HG03469 (cell line): ENCODE results near the gene FRMD5.

Experiments
- ATAC-seq: cut with Tn5 transposase; IDR thresholded peaks from one replicate; pipeline ENCODE4 v1.9.1; 2021; ENCODE audit warnings: mild to moderate bottlenecking, moderate library complexity, moderate number of reproducible peaks; ENCODE audit not compliant: unreplicated experiment

FRMD5 gene

DNA sequence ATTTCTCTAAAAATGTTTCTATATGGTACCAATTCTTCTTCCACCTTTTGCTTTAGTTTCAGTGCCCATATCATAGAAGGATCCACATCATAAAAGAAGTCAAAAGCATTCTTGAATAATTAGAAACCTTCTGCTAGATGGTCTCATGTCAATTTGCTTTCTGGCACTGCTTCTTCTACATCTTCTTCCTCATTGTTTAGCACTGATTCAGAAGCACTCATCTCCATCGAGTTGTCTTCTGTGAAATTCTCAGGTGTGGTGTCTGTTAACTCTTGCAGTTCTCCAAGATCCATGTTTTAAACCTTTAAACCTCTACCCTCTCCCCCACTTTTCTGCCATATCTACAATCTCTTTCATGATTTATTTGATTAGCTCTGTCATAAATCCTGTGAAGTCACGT, 213.5 kb downstream of the FRMD5 start:
- ATAC-seq, result no peak

DNA sequence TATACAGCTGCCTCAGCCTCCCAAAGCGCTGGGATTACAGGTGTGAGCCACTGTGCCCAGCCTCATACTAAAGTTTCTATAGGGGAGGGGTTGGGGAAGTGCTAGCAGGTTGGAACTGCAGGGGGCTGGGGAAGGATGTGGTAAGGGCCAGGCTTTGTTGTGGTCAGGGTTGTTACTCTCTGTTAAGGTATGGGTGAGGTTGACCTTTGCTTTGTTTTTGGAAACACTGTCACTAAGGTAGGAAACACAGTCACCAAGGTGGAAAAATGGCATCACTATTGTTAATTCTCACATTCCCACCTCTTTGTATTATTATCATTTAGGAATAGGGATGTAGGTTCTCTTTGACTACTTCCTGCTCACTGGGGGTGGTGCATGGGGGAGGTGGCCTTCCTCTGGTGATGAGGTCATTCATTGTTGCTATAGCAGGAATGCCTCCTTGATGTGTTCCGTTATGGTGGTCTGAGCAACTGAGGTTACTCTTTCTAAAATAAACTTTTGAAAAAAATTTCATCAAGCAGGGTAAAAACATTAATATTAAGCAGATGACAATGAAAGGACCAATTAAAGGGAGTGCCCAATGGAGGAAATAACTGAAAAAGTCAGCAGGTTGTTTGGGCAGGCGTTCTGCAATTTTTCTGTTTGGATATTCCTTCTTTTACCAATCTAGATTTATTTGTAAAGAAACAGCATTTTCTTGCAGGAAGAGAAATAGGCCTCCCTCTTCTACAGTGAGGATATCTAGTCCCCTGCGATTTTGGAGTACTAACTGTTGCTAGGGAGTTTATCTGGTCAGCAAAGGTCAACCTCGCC, 217.8 kb downstream of the FRMD5 start:
- ATAC-seq, result no peak

DNA sequence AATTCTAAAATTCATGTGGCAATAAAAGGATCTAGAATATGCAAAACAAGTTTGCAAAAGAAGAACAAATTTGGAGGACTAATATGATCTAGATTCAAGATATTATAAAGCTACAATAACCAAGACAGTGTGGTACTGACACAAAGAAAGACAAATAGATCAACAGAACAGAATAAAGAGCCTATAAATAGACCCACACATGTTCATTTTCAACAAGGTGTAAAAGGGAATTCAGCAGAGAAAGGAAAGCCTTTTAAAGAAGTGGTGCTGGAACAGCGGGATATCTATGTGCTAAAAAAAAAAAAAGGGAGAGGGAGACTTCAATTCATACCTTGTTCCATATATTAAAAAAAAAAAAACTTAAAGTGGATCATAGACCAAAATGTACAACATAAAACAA, 219.3 kb downstream of the FRMD5 start:
- no peak for ATAC-seq

DNA sequence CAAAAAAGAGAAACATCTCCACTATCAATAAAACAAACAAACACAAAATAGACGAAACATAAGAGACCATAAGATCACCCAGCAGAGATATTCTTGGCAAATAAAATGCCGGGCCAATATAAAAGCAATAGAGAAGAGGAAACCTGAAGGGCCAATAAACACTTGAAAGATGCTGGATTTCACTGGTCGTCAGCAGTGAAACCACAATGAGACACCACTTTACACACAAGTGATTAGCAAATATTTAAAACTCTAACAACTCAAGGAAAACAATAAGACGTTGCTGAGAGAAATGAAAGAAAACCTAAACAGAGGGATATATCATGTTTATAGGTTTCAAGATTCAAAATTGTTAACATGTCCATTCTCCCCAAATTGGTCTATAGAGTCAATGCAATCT, 219.7 kb downstream of the FRMD5 start:
- no peak for ATAC-seq

DNA sequence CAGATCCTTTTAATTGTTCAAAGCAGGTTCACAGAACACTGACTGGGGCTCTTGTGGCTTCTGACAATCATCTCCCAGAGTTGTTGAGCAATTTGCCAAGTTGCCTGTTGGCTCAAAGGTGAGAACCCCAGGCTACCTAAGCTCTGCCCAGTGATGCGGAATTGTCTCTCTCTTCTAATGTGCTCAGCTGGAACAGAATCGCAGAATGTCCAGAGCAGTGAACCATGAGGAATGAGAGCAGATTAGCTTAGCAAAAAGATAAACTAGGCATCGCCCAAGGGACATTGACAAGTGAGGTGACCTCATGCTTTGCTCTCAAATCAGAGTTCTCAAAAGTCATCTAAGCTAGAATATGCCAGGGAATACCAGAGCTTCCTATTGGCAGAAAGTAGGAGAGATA, 220.2 kb downstream of the FRMD5 start:
- ATAC-seq, result no peak

DNA sequence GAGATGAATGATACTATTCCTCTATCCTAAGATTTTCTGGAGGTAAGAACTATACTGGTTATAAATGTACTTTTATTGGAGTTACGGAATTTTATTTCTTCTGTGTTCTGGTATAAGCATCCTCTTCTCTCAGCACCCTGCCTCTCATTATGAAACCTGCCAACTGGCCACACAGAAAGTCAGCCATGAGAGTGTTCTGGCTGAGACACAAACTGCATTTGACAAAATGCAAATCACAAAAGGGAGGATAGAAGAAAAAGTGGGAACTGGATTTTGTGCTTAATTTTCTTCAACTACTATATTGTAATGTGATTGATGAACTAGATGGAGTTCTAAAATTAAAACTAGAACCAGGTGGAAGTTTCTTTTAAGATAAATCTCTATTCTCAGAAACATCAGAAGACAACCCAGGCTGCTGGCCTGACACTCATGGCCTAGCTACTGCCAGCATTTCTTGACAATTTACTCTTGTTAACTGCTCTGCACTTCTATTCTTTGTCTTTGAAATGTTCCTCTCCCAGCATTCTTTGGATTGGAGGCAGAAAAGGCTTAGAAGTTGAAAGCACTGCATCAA, 225.2 kb downstream of the FRMD5 start:
- ATAC-seq, result no peak

DNA sequence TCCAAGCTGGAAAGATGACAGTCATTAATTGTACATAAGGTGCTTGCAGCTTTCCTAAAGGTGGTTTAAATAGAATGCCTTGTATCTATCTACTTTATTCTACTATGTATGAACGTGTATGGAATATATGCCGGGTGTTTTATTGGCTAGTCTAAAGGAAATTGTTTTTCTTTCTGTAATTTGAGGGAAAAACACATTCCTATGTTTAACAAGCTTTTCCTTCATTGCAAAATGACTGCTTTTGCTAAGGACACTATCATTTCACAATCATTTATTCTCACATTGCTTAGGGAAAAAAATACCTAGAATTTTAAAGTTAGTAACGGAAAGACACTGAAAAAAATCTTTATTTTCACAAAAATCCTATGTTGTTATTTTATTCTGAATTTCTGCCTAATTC, 226.5 kb downstream of the FRMD5 start:
- no peak for ATAC-seq

DNA sequence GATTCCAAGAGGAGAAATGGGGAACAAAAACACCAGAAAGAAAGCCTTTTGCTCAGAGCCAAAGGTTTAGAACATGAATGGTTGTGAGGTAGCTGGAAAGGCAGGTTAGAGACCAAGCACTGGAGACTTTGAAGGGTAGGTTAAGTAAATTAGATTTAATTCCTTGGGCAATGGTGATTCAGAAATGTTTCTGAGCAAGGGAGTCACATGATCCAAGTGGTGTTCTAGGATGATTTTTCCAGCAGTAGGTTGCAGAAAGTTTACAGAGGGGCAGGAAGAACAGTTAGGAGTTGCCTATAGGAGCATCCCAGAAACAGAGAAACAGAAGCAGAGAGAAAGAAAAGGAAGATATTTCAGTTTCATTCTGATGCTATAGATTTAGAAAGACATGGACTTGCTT, 228.4 kb downstream of the FRMD5 start:
- no peak for ATAC-seq

DNA sequence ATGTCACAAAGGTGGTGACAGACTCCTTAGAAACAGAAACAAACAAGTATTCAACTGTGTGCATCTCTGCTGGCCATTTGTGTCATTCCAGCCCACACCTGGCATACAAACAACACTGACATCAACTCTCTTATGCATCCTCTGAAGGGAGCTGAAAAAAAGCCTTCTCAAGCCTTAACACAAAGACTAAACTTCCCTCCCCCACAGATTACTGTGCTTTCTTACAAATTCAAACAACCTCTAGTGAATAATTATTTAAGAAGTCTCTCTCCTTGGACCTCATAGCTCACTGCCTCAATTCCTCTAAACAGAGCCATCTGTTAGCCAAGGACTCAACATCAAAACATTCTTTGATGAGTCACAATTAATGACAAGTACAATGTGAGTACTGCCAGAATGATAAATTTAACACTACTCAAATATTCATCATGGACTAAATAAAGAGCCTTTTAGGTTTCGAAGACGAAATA, 236.2 kb downstream of the FRMD5 start:
- ATAC-seq, result no peak

DNA sequence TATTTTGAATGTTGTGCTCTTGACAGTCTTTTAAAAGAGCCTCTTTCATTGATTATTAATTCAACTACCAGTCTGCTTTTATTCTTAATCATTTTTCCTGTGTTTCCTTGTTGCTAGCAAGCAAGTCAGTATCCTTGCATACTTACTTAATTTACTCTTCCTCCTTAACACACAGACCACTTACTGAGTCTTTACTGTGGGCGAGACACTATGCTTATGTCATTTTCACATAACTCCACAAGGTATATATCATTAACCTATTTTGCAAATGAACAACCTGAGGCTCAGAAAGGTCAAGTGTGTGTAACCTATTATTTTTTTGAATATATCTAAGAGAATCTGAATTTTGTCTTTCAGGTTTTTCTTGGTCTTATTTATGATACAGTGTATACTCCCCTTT, 237.3 kb downstream of the FRMD5 start:
- no peak for ATAC-seq

DNA sequence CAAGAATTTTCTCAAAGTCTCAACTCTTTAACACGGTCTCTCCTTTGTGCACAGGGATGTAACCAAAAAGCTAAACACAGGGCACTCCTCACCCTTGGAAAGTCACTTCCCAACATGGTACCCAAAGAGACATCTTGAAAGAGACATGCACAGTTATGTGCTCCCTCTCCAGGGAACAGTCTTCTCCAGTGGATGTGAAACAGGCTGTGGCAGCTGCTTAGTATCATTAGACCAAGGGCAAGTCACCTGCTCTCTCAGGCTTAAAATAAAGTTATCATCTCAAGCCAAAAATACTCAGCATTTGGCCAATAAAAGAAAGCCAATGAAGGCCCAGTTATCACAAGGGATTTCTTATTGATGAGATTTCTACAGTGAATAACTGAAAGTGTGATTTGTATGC, 239.9 kb downstream of the FRMD5 start:
- ATAC-seq, result no peak

DNA sequence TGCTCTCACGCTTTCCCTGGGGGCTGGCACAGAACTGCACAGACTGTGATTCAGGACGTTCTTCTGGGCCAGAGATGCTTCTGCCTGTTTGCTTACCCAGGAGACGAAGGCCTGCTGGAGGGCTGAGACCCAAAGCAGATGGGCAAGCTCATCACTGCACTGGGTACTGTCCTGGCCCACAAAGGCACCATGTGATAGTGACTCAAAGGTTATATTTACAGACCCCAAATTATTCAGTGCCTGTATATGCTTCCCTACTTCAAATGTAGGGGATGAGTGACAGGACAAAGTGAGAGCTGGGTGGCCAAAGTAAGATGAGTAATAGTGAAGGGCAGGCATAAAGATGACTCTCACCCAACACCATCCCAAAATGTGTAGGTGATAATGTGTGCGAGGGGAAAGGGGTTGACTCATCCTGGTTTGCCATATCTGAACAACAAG, 240.9 kb downstream of the FRMD5 start:
- ATAC-seq, result no peak

DNA sequence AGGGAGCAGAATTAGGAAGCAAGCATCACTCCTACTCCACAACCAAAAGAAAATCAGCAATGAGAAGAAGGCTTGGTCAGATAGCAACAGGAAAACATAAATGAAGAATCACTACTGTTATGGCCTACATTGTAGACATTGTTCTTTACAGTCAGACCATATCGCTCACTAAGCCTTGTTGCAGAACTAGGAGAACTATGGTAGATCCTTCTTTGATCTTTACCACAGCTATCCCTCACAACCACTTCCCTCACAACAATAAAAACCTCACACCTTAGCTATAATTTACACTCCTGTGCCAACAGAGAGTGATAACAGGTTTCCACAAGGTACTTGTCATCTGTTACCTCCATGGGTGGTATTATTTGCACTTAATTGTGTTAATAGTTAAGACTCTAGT, 241.7 kb downstream of the FRMD5 start:
- no peak for ATAC-seq

DNA sequence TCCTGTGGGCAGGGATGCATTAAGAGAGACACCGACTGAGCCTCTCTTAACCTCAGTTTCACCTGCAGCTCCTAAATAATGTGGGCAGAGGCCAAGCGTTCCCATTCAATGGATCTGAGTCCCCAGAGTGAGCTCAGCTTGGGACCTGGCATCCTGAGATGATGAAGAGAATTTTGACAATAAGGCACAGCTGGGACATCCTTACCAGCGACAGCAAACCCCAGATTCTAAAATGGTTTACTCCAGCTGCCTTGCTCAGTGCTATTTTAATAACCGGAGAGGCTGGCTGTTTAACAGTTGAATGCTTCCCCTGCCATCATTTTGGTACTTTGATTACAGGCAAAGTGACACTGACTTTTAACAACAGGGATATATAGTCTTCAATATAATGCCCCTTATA, 244.5 kb downstream of the FRMD5 start:
- ATAC-seq, result no peak

DNA sequence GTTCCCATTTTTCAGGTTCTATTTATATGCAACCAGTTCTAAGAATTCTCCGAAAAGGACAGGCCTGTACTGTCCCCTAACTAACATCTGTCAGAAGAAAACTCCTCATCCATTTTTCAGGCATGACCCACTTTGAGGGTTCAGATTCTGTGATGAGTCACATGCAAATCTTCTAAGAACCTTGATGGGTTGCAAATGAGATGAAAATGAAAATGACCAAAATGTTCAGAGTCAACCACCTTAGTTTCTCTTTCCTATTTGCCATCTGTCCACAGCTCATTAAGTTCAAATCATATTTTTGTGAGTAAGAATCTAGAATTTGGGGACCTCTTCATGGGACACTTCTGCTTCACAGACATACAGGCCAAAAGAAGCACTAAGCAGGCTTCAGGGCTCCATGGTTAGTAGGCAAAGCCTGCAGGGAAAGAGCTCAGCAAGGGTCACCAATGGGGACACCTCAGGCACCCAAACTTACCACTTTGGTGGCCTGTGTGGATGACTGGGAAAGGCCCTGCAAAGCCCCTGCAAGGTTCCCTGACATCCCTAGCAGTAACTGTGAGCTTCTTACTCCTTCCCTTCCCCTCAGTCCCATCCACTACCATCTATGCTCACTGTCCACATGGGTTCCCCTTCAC, 246.3 kb downstream of the FRMD5 start:
- ATAC-seq, result peak; percentile 67

DNA sequence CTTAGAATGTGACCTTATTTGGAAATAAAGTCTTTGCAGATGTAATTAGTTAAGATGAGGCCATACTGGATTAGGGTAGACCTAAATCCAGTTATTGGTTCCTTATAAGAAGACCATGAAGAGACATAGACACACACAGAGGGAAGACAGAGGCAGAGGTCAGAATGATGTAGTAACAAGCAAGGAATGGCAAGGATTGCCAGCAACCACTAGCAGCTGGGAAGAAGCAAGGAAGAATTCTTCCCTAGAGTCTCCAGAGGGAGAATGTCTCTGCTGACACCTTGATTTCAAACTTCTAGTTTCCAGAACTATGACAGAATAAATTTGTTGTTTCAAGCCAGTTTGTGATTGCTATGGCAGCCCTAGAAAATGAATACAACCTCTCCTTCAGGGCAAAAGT, 251.6 kb downstream of the FRMD5 start:
- no peak for ATAC-seq

DNA sequence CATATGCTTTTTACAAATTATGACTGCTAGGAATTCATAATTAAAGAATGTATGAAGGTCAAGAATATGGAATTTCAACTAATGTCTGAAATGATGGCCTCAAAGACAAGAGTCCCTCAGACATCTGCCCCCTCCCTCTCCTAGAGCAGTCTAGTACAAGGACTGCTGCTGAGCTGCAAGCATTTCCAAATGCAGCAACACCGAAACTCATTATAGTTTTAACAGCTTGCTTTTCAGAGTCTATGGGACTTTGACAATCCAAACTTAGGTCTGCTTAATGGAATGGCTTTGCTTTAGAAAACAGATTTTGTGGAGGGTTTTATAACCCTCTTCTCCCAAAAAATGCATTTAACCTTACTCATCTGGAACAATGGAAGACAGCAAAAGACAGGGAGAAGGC, 252.9 kb downstream of the FRMD5 start:
- no peak for ATAC-seq

DNA sequence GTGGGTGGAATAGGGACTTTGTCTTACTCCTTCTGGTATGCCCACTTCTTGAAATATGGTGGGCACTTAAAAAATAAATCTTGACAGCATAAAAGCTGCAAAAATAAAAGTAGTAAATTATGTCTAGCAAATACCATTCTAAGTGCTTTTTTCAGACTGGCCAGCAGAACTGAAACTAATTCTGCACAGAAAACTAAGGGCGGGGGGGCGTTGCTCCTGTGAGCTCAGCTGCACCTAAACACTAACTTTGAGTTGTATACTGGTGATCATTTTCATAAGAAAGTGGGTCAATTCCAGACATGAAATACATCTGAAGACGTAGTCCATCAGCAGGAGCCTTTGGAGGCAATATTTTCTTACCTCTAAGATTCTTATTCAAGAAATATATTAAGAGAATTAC, 253.5 kb downstream of the FRMD5 start:
- ATAC-seq, result no peak

DNA sequence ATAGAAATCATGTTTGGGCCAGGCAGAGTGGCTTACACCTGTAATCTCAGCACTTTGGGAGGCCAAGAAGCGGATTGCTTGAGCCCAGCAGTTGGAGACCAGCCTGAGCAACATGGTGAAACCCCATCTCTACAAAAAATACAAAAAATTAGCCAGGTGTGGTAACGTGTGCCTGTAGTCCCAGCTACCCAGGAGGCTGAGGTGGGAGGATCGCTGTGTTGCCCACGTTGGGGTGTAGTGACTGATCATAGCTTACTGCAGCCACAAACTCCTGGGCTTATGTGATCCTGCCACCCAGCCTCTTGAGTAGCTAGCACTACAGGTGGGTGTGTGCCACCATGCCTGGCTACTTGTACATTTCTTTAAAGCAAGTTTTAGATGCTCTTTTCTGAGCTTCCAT, 254.0 kb downstream of the FRMD5 start:
- ATAC-seq, result no peak

DNA sequence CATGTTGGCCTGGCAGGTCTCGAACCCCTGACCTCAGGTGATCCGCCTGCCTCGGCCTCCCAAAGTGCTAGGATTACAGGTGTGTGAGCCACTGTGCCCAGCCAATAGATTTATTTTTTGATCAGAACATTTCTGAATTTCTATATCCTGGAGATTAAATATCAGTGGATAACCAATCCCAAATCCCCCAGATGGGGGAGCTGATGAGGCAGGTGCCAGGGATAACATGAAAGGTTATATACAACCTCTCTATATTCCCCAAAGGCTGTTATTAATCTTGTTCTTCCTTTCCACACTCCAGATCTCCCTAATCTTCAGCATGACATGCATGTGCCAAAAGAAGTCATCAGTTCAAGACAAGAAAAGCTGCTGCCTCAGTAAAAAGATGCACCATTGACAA, 256.0 kb downstream of the FRMD5 start:
- no peak for ATAC-seq

DNA sequence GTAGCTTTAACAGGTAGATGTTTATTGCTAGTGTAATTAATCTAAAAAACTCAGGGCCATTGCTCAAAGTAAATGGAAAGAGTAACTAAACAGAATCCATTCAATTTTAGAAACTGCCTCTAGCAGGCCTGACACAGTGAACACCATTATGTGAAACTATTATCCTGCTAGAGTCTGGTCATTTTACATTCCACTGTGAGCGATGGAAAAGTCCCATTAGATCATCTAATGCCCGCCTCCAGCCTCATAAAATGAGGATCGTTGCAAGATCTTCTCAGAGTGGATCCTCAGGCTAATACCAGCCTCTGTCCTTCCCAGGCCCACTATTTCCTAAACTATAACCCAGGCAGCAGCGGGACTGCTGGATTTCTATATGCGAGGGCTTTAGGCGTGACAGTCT, 260.6 kb downstream of the FRMD5 start:
- ATAC-seq, result no peak

DNA sequence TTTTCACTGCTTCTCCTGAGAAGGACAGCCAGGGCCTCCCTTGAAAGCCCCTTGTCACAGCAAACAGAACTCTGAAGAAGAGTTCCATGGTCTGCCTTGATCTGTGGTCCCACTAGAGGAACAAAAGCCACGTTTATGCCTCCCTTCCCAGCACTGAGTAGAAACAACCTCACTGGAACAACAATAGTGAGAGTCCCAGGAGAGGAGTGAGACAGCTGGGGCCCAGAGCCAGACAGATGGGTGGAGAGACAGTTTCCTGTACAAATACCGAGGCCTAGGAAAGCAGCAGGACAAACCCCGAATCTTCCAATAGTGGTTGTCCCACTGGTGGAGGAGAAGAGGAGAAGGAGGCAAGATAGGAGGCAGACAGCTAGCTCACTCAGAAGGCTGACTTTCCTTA, 262.2 kb downstream of the FRMD5 start:
- ATAC-seq, result no peak
